ENCODE measurements around the gene SLC30A4. TPM values are rescaled to one million over a fixed set of nuclear protein-coding genes. Genes with fewer than 3 reads are reported as not detected.

The SLC30A4 gene
- total RNA-seq, 1 experiment from 2014 or later: not detected

GRCh38 chr15:45551676-45552075 lies 29.1 kb upstream of the SLC30A4 start:
- Histone ChIP-seq H4K91ac (ENCODE audit: insufficient read length, low read depth, low read length) (no peak overlapping the region), H3K9ac (ENCODE audit: extremely low read depth, insufficient read length, low read length) (no peak overlapping the region), H4K20me1 (ENCODE audit: control insufficient read depth, insufficient read depth, insufficient read length) (no peaks in the 10 kb centered on the region), H2AK5ac (ENCODE audit: insufficient read length, low read length) (no peak overlapping the region), H3K4ac (ENCODE audit: low read depth, low read length) (no peak overlapping the region), H3K18ac (ENCODE audit: insufficient read length, low read depth, low read length) (no peak overlapping the region), H3K79me1 (ENCODE audit: insufficient read depth, low read depth, low read length, poor library complexity, severe bottlenecking) (no peaks in the 10 kb centered on the region), H2BK12ac (ENCODE audit: insufficient read length, low read depth, low read length) (no peak overlapping the region), H2AFZ (ENCODE audit: low read length) (no peak overlapping the region), H3K23me2 (ENCODE audit: insufficient read length, low read depth, low read length, poor library complexity, severe bottlenecking) (no peaks in the 10 kb centered on the region), H3K27ac (ENCODE audit: insufficient read length, low read depth, low read length) (no peak overlapping the region), H3K27me3 (ENCODE audit: insufficient read depth, low read length) (no peaks in the 10 kb centered on the region), H3K23ac (ENCODE audit: insufficient read length, low read depth, low read length) (no peak overlapping the region), H3K56ac (ENCODE audit: insufficient read length, low read depth, low read length) (no peak overlapping the region), H3K79me2 (ENCODE audit: insufficient read depth, low read length) (no peaks in the 10 kb centered on the region), H4K8ac (replicated peaks; ENCODE audit: insufficient read length, low read depth, low read length) (no peak overlapping the region), H3K4me2 (ENCODE audit: insufficient read depth, insufficient read length, low read length) (no peak overlapping the region), H2BK20ac (ENCODE audit: low read depth, low read length, poor library complexity, severe bottlenecking) (no peak overlapping the region), H4K5ac (ENCODE audit: insufficient read length, low read depth, low read length) (no peak overlapping the region), H2BK5ac (ENCODE audit: insufficient read length, low read length) (no peak overlapping the region), H3K14ac (ENCODE audit: insufficient read depth, low read length) (no peak overlapping the region), H3T11ph (ENCODE audit: low read length) (no peak overlapping the region), H2BK15ac (ENCODE audit: low read depth, low read length) (no peak overlapping the region), H3K9me3 (ENCODE audit: control insufficient read depth, low read depth, low read length) (no peaks in the 10 kb centered on the region), H2BK120ac (ENCODE audit: low read depth, low read length, poor library complexity, severe bottlenecking) (no peak overlapping the region), H3K4me1 (ENCODE audit: insufficient read depth, low read length) (no peaks in the 10 kb centered on the region)
- no CpG with 5 or more reads among the region's 3 CpGs for WGBS (ENCODE audit: extremely low coverage, insufficient read length, low lambda C conversion rate)
- Mint-ChIP-seq H3K4me3 (no peak overlapping the region), H3K36me3 (ENCODE audit: insufficient read depth in 1 of 3, low read depth in 3 of 3) (no peaks in the 10 kb centered on the region), H3K27ac (no peak overlapping the region), H3K27me3 (ENCODE audit: low read depth) (peaks cover 66% of the 10 kb centered on the region), H3K4me1 (peaks cover 5 to 13% of the 10 kb centered on the region in 2 experiments; a peak in 3 of 4 replicates), H3K9me3 (no peaks in the 10 kb centered on the region; a peak in 1 of 5 replicates)
- DNase-seq: no peak
- TF ChIP-seq, protein P1, sequence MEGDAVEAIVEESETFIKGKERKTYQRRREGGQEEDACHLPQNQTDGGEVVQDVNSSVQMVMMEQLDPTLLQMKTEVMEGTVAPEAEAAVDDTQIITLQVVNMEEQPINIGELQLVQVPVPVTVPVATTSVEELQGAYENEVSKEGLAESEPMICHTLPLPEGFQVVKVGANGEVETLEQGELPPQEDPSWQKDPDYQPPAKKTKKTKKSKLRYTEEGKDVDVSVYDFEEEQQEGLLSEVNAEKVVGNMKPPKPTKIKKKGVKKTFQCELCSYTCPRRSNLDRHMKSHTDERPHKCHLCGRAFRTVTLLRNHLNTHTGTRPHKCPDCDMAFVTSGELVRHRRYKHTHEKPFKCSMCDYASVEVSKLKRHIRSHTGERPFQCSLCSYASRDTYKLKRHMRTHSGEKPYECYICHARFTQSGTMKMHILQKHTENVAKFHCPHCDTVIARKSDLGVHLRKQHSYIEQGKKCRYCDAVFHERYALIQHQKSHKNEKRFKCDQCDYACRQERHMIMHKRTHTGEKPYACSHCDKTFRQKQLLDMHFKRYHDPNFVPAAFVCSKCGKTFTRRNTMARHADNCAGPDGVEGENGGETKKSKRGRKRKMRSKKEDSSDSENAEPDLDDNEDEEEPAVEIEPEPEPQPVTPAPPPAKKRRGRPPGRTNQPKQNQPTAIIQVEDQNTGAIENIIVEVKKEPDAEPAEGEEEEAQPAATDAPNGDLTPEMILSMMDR (conservative IDR thresholded peaks at IDR 0.05): no peak

Measured in H9 (cell line).